HG03558 (cell line): ENCODE data around the gene BATF.

Experiments used
- ATAC-seq: cut with Tn5 transposase; IDR thresholded peaks from one replicate; pipeline ENCODE4 v1.9.1; 2021; ENCODE audit warnings: moderate number of reproducible peaks; ENCODE audit not compliant: unreplicated experiment; ENCODE audit errors: extremely low read depth

The BATF gene

DNA sequence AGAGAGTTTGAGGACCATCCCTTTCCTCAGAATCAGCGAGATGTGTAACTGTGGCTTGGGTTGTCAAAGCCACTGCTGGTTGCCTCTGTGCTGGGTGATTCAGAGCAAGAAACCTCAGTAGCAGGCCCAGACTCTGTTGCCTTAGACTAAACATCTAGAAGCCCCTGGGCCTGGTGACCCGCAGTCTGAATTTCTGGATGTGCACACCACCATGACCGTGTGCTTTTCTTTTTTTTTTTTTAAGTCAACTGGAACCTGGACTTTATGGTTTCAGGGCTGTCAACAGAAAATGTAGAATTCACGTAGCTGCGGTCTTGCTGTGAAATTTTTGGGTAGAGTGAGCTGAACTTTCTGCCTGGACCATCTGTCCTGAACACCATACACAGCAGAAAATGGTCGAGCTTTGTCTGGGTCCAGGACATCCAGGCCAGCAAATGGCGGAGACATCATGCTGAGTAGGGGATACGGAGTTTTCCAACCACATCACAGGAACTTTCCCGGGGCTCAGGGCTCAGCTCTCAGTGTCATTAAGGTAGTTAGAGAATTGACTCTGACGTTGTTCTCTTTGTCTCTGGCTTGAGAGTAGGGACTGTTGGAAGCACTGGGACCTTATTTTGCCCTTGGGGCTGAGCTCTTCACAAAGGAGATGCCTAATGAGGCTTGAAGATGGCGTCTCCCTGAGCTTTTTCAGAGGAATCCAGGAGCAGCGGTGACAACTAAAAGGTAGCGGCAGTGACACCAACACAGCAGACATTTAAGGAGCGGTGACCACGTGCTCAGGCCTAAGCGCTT, 23.0 kb upstream of the BATF start:
- no peak for ATAC-seq

DNA sequence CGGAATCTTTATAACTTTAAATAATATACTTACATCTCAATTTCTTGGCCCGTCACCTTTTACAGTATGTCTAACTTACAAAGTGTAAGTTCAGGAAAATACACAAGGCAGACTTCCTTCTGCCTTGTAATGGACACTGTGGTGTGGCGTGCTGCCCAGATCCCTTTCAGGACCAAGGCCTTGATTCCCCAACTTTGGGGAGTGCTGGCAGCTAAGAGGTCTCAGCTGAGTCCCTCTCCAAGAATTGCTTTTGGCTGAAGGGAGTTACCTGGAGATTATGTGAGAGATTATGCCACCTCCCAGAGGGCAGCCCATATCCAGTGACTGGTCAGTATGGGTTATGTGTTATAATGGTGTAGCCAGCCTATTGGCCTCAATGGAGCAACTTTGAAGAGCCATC, 21.2 kb upstream of the BATF start:
- no peak for ATAC-seq

GRCh38 chr14:75504411-75504810, 17.9 kb upstream of the BATF start:
- ATAC-seq: no peak

- no peak for ATAC-seq
Measured at GRCh38 chr14:75506930-75507329, 15.3 kb upstream of the BATF start.

DNA sequence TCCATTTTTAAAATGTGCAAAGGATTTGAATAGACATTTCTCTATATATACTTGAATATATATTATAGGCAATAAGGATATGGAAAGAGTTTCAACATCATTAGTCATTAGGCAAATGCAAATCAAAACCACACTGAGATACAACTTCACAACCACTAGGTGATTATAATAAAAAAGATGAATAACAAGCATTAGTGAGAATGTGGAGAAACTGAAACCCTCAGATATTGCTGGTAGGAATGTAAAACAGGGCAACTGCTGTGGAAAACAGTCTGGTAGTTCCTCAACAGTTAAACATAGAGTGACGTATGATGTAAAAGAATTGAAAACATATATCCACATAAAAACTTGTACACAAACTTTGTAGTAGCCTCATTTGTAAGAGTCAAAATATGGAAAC, 11.7 kb upstream of the BATF start:
- no peak for ATAC-seq

- no peak for ATAC-seq
Measured at GRCh38 chr14:75511201-75511600, 11.1 kb upstream of the BATF start.

DNA sequence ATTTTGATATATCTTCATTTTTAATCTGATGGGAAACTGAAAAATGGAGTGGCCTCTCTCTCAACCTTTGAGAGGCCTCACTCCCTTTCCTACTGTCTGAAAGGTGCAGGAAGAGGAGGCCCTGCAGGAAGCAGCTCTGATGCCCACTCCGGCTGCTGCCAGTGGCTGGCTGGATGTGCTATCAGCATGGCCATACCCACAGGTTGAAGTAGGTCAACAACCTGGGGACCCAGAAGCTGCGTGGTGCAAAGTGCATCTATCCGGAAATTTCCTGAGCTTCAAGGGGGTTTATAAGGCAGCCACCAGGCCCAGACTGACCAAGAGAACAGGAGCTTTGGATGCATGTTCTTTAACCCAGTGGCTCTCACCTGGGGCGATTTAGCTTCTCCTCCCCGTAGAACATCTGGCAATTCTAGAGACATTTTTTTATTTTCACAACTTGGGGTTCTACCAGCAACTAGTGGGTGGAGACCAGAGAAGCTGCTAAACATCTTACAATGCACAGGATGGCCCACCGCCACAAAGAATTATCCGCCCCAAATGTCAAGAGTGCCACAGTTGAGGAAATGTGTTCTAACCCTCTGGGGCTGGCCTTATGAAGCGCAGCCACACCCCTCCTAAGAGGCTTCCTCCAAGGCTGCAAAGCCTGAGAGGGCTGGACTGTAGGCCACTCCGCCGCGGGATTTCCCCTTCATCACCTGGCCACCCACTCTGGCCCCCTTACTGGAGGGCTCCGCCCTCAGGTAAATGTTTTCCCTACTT, 8.2 kb upstream of the BATF start:
- ATAC-seq: no peak

- no peak for ATAC-seq
Measured at GRCh38 chr14:75514673-75515628, 7.3 kb upstream of the BATF start.

DNA sequence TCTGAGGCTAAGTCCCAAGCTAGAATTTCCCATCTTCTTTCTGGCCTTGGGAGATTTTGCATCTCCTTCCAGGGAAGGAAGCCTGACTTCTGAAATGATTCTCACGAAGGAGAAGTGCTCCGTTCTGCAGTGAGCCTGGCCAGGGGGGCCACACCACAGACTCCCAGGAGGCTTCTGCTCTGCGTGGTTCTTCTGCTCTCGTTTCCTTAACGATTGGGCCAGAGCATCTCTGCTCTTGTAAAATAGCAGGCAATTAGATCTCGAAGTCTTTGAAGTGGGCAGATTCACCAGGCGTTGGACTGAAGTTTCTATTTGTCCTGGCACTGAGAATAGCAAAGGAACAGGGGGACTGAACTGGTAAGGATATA, 6.7 kb upstream of the BATF start:
- no peak for ATAC-seq

DNA sequence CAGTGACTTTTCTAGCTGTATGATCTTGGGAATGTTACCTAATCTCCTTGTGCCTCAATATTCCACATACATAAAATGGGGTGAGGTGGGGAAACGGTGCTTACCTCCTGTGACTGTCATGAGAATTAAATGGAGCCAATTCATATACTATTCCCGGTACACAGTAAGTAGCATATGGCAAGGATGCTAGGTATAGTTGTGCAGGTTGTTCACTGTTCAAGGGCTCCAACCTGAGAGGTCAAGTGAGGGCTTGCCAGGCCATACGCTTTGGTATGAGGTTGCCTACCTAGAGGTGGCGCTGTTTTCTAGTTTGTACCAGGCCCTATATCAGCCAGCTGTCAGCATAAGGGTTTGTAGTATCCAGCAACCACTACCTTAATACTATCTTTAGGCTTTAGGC, 3.6 kb upstream of the BATF start:
- no peak for ATAC-seq

GRCh38 chr14:75519394-75519793, 2.9 kb upstream of the BATF start:
- ATAC-seq: no peak

- no peak for ATAC-seq
Measured at GRCh38 chr14:75519826-75520728, 2.2 kb upstream of the BATF start.

DNA sequence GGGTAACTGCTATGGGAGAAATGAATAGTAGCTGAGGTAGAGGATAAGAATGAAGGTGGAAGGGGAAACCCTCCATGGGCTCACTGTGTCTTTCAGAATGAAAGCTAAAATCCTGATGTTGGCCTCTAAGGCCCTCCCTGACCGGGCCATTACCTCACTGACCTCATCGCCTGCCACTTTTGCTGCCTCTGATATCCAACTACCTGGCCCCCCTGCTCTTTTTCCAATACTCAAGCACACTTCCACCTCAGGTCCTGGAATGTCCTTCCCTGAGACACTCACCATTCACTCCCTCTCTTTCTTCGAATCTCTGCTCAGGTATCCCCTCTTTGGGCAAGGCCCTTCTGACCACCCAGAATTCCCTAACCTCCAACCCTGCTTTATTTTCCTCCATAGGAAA, 1.4 kb upstream of the BATF start:
- no peak for ATAC-seq

DNA sequence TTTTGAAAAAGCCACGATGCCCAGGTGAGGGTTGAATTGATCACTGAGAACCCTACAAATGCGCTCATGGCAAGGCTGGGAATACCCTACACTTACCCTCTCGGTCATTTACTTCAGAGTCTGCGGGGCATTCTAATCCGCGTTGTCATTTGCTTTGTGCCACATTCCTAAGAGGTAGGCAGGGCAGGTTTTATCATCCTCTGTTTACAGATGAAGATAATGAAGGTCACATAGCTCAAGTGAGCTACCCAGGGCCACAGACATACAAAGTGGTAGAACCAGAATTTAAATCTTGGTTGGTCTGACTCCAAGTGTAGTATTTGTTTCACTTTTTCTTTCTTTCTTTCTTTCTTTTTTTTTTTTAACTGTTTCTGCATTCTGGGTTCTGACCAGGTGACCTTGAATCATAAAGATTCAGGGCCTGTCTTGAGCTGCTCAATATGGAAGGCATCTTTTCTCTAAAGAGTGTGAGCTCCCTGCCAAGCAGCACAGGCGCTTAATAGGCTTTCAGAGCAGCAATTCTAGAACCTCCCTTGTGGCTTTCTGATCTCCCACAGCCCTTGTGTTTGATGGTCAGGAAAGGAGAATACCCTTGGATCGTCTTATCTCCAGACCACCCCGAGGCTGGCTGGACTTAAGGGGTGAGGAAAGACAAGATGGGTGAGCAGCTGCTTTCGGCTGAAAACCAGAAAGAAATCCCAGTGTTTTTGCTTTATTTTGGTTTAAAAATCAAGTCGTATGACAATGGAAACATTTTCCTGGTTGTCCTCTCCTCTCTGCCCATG, 662 bp upstream of the BATF start:
- no peak for ATAC-seq

DNA sequence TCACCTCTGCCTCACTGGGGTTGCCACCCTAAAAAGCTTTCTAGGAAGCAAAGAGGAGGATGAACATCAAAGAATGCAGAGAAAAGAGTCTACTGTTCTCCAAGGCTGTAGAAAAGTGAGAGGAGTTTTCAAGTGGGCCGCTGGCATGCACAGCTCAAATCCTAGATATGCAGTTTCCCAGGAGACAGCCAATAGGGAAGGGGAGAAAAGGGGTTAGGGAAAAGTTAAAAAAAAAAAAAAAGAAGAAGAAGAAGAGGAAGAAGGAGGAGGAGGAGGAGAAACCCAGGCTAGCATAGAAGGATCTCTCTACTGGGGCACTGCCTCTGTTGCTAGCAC, 682 bp downstream of the BATF start:
- ATAC-seq: no peak

- no peak for ATAC-seq
Measured at GRCh38 chr14:75523771-75524171, 1.5 kb downstream of the BATF start.

DNA sequence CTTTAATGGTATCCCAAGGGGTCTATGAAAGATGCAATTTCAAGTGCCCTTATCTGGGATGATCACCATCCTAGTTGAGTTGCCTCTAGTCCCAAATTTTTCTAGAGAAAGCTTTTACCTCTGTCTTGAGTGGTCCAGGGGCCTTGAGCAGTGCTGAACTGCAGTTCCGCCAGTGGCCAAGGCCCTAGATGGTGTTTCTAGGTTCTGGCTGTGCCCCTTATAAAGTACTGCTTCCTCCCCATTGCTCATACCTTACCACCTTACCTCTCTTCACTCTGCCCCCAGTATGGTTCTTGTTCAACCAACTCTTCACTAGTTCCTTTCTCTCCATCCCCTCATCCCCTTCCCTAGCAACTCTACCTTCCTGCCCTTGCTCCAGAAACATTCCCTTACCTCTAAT, 3.7 kb downstream of the BATF start:
- no peak for ATAC-seq

DNA sequence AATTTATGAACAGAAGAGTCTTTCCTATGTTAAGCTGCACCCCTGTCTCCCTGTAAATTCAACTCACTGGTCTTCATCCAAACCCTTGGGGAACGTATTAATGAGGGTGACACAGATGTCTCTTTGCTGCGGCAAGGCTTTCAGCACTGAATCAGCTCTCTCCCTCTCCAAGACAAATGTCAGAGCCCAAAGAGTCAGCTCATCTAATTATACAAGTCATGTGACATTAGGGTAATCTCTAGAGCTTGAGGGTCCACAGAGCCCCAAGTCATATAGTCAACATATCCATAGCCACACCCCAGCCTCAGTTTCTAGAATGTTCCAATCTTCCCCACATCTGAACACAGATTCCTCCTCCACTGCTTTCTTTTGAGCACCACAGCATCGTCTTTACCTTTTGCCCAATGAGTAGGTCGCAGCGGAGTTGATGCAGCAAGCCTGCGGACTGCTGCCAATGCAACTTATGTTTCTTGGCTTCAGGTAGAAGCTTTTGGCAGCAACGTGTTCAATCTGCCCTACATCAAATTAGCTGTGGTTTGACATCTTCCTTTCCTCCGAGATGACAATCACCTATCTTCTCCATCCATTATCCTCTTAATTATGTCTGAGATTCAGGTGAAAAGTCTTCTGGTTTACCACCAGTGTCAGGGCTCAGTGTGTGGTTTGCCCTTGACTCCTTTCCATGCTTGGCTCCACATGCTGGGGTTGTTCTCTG, 5.3 kb downstream of the BATF start:
- no peak for ATAC-seq

GRCh38 chr14:75531256-75531655, 9.0 kb downstream of the BATF start:
- ATAC-seq: no peak
